ENCODE measurements around the gene INTS13. TPM values are rescaled to one million over a fixed set of nuclear protein-coding genes. Genes with fewer than 3 reads are reported as not detected.
A peak's percentile ranks its signal among the peaks of the same experiment; 100 is the strongest.

INTS13 gene
- total and polyA plus RNA-seq, 4 donors, result 6.6 to 19.7 (median 10.2) TPM

DNA sequence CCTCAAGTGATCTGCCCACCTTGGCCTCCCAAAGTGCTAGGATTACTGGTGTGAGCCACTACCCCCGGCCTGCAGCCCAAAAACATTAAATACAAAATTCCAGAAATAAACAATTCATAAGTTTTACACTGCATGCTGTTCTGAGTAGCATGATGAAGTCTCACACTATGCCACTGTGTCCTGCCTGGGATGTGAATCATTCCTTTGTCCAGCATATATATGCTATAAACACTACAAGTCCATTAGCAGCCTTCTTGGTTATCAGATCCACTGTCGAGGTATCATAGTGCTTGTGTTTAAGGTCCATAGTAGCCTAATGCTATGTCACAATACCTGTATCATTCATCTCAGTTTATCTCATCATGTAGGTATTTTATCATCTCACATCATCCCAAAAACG lies 15.9 kb downstream of the INTS13 start:
- no peak overlapping the region for H3K4me3 ChIP-seq (ENCODE audit: low read depth in 1 of 3, low read length in 3 of 3)
- H3K4me1 ChIP-seq (ENCODE audit: control insufficient read depth in 4 of 4, insufficient read depth in 4 of 4, low read length in 3 of 4), result no peaks in the 10 kb centered on the region
- TF ChIP-seq RAD21 (IDR thresholded peaks at IDR 0.05) (no peak), SP1 (IDR thresholded peaks at IDR 0.05) (no peak), JUND (IDR thresholded peaks at IDR 0.05) (no peak), TAF1 (conservative IDR thresholded peaks at IDR 0.05) (no peak), FOXA1 (IDR thresholded peaks at IDR 0.05) (no peak), EGR1 (IDR thresholded peaks at IDR 0.05; ENCODE audit: low read depth in 2 of 2) (no peak)
- TF ChIP-seq, protein P1, sequence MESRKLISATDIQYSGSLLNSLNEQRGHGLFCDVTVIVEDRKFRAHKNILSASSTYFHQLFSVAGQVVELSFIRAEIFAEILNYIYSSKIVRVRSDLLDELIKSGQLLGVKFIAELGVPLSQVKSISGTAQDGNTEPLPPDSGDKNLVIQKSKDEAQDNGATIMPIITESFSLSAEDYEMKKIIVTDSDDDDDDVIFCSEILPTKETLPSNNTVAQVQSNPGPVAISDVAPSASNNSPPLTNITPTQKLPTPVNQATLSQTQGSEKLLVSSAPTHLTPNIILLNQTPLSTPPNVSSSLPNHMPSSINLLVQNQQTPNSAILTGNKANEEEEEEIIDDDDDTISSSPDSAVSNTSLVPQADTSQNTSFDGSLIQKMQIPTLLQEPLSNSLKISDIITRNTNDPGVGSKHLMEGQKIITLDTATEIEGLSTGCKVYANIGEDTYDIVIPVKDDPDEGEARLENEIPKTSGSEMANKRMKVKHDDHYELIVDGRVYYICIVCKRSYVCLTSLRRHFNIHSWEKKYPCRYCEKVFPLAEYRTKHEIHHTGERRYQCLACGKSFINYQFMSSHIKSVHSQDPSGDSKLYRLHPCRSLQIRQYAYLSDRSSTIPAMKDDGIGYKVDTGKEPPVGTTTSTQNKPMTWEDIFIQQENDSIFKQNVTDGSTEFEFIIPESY (IDR thresholded peaks at IDR 0.05), result no peak
- TF ChIP-seq, protein P2, sequence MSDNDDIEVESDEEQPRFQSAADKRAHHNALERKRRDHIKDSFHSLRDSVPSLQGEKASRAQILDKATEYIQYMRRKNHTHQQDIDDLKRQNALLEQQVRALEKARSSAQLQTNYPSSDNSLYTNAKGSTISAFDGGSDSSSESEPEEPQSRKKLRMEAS (IDR thresholded peaks at IDR 0.05), result no peak
- TF ChIP-seq, protein P3, sequence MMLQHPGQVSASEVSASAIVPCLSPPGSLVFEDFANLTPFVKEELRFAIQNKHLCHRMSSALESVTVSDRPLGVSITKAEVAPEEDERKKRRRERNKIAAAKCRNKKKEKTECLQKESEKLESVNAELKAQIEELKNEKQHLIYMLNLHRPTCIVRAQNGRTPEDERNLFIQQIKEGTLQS (IDR thresholded peaks at IDR 0.05), result no peak
- no peaks in the 10 kb centered on the region for H3K9me3 ChIP-seq (ENCODE audit: control insufficient read depth in 4 of 4, low read length in 3 of 4)
- no peaks in the 10 kb centered on the region for H3K27me3 ChIP-seq (ENCODE audit: control insufficient read depth in 4 of 4, insufficient read depth in 4 of 4, low read length in 3 of 4)
- DNase-seq (ENCODE audit: low spot score), result no peak
- peaks cover 2 to 16% (median 12%) of the 10 kb centered on the region in 4 donors for H3K36me3 ChIP-seq (ENCODE audit: control insufficient read depth in 4 of 4, insufficient read depth in 3 of 4, low read depth in 1 of 4, low read length in 3 of 4)
- 94% methylated on average over 3 of the region's 3 CpGs for WGBS
- no peak overlapping the region for H3K9ac ChIP-seq (ENCODE audit: low read depth in 1 of 2, low read length in 2 of 2)
- H3K27ac ChIP-seq (ENCODE audit: low read depth in 1 of 2, low read length in 2 of 2), result no peak overlapping the region

DNA sequence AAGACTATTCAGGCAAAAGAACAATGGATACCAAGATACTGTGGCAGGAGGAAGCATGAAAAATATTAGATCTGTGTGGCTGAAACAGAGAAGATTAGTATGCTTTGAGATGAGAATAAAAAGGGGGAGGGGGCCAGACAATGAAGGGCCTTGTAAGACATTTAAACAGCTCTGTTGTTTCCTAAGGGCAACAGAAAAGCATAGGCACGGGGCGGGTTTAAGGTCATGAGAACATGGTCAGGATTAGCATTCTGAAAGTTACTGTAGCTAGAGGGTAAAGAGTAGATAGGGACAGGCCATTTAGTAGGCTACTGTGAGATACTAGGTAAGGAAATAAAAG lies 18.6 kb downstream of the INTS13 start:
- TF ChIP-seq RAD21 (IDR thresholded peaks at IDR 0.05) (no peak), TAF1 (conservative IDR thresholded peaks at IDR 0.05) (no peak), SP1 (IDR thresholded peaks at IDR 0.05) (no peak), FOXA2 (IDR thresholded peaks at IDR 0.05) (no peak), HNF4G (IDR thresholded peaks at IDR 0.05) (no peak), RXRA (IDR thresholded peaks at IDR 0.05) (no peak), NR2F2 (IDR thresholded peaks at IDR 0.05) (no peak)
- TF ChIP-seq, protein P3 (IDR thresholded peaks at IDR 0.05), result no peak
- DNase-seq (ENCODE audit: low spot score), result no peak
- Histone ChIP-seq H3K4me1 (ENCODE audit: control insufficient read depth in 4 of 4, insufficient read depth in 4 of 4, low read length in 3 of 4) (no peaks in the 10 kb centered on the region), H3K9me3 (ENCODE audit: control insufficient read depth in 4 of 4, low read length in 3 of 4) (no peaks in the 10 kb centered on the region), H3K4me3 (ENCODE audit: low read depth in 1 of 3, low read length in 3 of 3) (no peak overlapping the region), H3K36me3 (ENCODE audit: control insufficient read depth in 4 of 4, insufficient read depth in 3 of 4, low read depth in 1 of 4, low read length in 3 of 4) (peaks cover 2 to 10% (median 9%) of the 10 kb centered on the region in 4 donors), H3K27me3 (ENCODE audit: control insufficient read depth in 4 of 4, insufficient read depth in 4 of 4, low read length in 3 of 4) (no peaks in the 10 kb centered on the region), H3K9ac (ENCODE audit: low read depth in 1 of 2, low read length in 2 of 2) (no peak overlapping the region), H3K27ac (ENCODE audit: low read depth in 1 of 2, low read length in 2 of 2) (no peak overlapping the region)
- WGBS, result 98% methylated on average over 2 of the region's 2 CpGs

DNA sequence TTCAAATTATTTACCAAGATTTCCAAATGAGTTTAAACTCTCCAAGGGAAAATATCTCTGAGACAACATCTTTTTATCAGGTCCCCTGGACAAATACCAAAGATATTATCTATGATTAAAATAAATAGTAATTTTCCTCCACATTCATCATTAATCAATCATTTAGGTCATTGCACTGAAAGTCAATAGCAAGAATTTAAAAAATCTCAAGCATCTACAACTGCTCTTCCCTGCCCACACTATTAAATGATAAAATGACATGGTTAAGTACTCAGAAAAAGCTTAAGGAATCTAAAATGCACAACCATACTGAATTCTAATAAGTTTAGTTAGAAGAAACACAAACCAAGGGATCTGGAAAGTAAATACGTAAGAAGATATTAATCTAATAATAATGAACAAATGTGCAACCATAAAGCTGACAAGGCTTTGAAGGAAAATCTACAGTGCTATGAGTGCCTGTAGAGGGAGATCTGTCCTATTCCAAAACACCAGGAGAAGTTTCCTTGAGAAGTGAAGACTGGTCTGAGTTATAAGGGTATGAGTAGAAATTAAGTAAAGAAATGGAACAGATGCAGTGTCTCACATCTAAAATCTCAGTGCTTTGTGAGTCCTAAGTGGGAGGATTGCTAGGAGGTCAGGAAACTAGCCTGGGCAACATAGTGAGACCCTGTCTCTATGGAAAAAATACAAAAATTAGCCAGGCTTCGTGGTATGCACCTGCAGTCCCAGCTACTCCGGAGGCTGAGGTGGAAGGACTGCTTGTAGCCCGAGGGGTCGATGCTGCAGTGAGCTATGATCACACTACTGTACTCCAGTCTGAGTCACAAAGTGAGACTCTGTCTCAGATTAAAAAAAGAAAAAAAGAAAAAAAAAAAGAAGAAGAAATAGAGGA lies 19.2 kb downstream of the INTS13 start:
- peaks cover 2 to 12% (median 9%) of the 10 kb centered on the region in 4 donors for H3K36me3 ChIP-seq (ENCODE audit: control insufficient read depth in 4 of 4, insufficient read depth in 3 of 4, low read depth in 1 of 4, low read length in 3 of 4)
- 96% methylated on average over 5 of the region's 5 CpGs for whole genome bisulfite sequencing

More for the DNA sequence above, 19.2 kb downstream of the INTS13 start:
- Histone ChIP-seq H3K9me3 (ENCODE audit: control insufficient read depth in 4 of 4, low read length in 3 of 4) (no peaks in the 10 kb centered on the region), H3K9ac (ENCODE audit: low read depth in 1 of 2, low read length in 2 of 2) (no peak overlapping the region), H3K27ac (ENCODE audit: low read depth in 1 of 2, low read length in 2 of 2) (no peak overlapping the region), H3K4me3 (ENCODE audit: low read depth in 1 of 3, low read length in 3 of 3) (no peak overlapping the region), H3K4me1 (ENCODE audit: control insufficient read depth in 4 of 4, insufficient read depth in 4 of 4, low read length in 3 of 4) (no peaks in the 10 kb centered on the region), H3K27me3 (ENCODE audit: control insufficient read depth in 4 of 4, insufficient read depth in 4 of 4, low read length in 3 of 4) (no peaks in the 10 kb centered on the region)
- TF ChIP-seq, protein P1 (IDR thresholded peaks at IDR 0.05), result no peak
- peak; percentile 45 to 59 for TF ChIP-seq RAD21 (IDR thresholded peaks at IDR 0.05)
- TF ChIP-seq, protein P4, sequence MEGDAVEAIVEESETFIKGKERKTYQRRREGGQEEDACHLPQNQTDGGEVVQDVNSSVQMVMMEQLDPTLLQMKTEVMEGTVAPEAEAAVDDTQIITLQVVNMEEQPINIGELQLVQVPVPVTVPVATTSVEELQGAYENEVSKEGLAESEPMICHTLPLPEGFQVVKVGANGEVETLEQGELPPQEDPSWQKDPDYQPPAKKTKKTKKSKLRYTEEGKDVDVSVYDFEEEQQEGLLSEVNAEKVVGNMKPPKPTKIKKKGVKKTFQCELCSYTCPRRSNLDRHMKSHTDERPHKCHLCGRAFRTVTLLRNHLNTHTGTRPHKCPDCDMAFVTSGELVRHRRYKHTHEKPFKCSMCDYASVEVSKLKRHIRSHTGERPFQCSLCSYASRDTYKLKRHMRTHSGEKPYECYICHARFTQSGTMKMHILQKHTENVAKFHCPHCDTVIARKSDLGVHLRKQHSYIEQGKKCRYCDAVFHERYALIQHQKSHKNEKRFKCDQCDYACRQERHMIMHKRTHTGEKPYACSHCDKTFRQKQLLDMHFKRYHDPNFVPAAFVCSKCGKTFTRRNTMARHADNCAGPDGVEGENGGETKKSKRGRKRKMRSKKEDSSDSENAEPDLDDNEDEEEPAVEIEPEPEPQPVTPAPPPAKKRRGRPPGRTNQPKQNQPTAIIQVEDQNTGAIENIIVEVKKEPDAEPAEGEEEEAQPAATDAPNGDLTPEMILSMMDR (IDR thresholded peaks at IDR 0.05; ENCODE audit: low read depth, low read length, missing input control), result peak; percentile 22
- no peak for DNase-seq (ENCODE audit: low spot score)

All from liver (tissue), 9 donors.